Activated T-cell treated with anti-CD3 and anti-CD28 coated beads for 4 hours (primary cell): ENCODE measurements around the gene NCAM1.
"Not testable (repeated sequence)": the region's sequence is repeated elsewhere in the genome, so short reads cannot be mapped to it uniquely, and the experiment has no call there.

ENCODE experiments used
- DNase-seq: peaks from one replicate; pipeline ENCODE4 v3.0.0-alpha.2; 2020

Gene NCAM1

DNA sequence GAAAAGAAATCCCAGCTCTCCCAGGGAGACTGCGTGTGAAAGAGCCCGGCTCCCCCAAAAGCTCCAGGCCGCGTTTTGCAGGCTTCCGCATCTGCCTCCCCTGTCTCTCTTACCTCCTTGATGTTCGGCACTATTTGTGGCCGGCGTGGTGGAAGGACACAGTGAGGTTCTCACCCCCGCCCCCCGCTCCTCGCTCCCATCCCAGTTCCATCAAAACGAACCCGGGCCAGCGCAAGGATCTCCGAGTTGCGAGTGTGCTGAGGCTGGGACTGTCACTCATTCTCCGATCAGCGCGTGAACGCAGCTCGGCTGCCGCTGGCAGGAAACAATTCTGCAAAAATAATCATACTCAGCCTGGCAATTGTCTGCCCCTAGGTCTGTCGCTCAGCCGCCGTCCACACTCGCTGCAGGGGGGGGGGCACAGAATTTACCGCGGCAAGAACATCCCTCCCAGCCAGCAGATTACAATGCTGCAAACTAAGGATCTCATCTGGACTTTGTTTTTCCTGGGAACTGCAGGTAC is at the start of gene NCAM1:
Gene NCAM1, plus strand, starts transcription at position 275 of the 523 bp plus-strand sequence.
- DNase-seq: no peak

DNA sequence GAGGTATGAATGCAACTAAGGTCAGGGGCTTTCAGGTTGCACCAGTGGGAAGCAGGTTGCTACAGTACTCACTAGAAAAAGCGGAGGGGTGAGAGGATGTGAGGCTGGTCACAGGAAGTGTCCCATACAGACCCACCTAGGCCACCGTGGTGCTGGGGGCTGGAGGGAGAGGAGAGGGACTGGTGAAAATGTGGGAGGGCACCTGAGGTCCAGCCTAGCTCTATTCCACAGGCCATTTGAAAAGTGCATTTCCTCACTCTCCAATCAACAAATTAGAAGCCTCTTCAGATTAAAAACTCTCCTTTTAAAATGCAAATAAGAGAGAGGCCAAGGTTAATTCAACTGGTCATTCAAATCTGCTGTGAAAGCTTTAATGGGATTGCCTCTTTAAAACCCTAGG is 38.6 kb upstream of the NCAM1 start:
- no peak for DNase-seq

DNA sequence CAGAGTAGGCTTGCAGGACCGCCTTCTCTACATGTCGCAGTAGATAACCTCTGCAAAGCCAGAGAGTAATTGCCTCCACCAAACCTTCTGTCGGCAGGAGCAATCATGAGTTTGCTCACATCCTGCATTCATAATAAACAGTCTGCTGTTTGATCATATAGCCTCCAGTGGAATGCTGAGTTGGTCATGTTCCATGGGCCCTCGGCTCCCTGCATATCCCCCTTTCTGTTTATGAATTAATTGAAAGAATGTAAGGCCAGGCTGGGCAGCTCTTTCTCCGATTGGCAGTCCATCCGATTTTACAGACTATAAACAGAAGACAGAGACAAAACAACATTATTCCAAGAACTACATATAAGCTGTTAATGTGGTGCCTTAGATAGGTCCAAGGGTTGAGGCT is 36.4 kb upstream of the NCAM1 start:
- not testable (repeated sequence) for DNase-seq

DNA sequence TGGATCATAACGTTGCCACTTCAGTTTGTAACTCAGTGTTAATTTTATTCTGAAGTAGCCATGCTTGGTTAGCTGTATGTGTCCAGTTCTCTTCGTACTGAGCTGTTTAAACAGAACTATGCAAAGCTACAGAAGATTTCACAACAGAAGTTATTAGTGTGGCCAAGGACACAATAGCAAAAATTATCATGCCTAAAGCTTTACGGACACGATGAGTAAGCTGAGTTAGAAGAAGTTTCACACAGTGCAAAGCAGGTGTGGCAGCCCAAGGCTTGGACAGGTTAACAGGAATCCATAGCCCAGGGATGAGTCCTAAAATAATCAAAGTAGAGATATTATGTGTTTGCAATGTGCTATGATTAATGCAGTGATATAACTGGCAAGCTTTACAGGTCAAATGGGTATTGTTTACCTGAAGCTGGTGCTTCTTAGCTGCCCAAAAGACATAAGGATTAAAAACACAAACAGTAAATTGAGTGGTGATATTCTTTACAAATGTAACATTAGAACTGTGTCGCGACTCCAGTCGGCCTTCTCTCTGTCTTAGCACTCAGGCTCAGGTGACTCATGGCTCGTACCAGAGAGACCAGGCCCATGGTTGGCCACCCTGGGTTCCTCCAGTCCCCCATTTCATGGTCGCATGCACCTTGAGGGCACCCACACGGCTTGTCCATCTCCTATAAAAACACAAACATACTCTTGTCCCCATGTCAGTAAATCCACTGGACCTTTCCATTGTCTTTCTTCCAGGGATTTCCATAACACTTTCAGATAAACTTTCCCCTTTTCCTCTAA is 35.5 kb upstream of the NCAM1 start:
- no peak for DNase-seq

DNA sequence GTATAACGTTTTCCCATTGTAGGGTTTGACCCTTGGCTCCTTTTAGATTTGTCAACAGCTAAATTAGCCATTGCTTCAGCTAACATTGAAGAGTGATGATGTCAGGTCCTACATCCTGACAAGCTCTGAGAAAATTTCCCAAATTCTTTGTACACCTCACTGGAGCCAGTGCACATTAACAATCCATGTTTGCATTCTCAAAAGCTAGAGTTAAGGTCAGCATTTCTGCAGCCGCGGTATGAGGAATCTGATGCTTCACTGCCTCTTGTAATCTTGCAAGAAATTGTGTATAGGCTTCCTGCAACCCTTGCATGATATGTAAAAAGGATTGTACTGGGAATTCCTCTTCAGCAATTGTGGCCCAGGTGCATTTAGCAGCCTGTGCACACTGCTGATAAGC is 33.1 kb upstream of the NCAM1 start:
- DNase-seq: no peak

DNA sequence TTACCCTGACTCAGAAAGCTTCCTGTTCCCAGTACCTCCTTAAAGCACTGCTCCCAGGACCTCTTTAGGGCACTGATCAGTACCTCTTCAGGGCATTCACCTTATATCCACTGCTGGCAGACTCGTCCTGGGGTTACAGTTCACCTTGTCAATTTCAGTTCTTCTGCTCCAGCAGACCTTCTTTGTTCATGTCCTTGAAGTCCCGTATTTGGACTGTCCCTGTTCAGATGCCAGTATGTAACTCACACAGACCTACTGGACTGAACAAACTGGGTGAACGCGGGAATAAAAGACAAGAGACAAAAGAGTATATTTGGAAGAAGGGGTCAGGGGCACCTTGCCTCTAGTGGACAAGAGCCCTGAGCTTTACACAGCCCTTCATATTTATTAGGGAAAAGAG is 31.8 kb upstream of the NCAM1 start:
- no peak for DNase-seq

DNA sequence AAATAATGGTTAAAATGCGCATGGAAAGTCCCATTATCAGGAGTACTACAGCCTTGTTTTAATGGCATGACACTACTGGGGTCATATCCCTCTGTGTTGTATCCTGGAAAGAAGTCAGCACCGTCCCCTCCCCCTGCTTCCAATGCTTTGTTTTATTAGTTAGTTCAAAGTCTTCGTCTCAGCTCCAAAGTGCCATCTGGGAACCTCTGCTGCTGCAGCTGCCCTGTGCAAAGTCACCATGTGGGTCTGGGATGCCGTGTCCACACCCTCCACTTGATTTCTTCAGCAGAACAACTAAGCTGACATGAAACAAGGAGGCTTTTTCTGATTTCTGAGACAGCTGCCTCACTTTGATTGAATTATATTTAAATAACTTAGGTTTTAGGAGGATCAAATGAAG is 29.5 kb upstream of the NCAM1 start:
- no peak for DNase-seq

DNA sequence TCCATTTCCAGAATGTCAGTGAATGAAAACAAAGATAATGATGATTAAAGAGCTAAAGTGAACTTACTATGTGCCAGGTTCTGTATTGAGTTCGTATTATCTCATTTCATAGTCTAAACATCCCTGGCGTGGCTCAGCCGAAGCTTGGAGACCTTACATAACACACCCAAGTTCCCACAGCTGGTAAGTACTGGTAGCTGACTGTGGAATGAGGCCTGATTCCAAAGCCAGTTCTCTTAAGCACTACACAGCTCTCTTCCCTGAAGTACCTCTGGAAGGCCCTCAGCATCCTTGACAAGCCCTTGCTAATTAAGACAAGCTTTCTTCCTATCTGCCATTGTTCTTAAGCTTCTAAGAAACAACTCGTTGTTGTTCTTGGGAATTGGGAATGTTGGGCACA is 28.6 kb upstream of the NCAM1 start:
- DNase-seq: no peak

DNA sequence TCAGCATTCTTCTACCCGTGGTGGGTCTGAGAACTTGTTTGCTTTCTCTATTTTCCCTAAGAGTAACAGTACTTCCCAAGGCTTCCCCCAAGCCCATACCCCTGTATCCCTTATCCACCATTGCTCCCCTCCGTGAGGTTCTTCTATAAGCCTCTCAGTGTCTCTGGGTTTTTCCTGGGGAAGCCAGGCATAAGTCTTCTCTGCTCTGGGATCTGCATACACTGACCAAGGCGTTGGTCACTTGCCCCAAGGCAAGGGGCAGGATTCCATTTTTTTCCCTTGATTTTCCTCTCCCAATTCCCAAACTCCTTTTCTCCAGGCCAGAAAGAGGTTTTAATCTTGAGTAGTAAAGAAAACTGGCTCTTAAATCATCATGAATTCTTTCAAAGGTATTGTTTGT is 27.2 kb upstream of the NCAM1 start:
- no peak for DNase-seq

DNA sequence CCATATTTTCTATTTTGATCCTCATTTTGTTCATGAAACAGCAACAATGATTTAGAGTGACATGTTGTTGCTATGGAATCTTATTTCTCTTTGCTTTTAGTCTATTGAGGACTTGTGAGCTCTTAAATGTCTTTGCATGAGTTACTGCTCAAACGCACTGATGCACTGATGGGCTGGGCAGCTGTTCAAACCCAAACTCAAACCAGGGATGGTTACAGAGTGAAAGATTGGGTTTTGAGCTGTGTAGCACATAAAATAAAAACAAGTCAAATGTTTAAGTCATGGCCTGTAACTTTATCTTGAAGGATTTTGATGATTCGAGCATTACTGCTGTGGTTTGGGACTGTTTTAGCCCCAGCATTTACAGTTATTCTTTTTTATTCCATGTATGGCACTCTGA is 20.1 kb upstream of the NCAM1 start:
- DNase-seq: no peak

DNA sequence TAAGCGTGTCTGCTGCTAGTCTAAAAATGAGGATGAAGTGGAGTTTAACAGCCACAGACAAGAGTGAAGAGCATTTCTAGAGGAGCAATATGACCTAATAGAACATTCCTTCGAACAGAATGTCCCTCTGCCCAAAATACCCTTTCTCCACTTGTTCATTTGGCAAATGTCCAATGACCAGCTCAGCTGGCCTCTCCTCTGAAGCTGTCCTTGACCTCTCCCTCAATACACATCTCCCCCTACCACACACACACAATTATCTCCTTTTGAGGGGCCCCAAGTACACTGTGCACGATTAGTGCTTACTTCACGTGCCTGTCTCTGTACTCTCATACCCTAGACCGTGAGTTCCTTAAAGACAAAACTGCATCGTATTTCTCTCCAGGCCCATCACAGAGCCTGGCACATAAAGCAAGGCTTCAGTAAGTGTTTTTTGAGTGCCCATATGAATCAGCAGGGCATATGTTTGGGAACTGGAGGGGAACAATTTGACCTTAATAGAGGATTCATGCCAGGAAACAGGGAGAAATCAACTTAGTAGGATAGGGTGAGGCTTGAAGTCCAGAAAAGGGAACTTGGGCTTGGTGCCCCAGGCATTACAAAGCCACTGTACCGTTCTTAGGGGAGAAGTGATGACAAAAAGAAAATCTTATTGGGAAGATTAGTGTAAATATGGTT is 18.1 kb upstream of the NCAM1 start:
- no peak for DNase-seq

DNA sequence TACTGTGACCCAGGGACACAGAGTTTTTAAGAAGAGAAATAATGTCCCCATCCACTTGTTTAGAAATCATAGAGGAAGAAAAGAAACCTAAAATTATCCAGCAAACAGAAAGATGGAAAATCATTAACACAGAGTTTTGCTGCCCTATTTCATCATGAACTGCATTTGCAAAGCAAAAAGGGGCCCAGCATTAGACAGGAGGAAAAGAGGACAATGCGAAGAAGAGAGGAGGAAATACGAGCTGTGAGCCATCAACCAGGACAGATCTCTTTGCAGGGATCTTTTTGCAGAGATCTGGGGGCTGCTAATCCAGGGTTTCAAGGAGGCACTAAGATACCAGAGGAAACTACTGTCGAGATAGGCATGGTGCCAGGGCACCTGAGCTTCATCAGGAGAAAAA is 14.4 kb upstream of the NCAM1 start:
- no peak for DNase-seq

DNA sequence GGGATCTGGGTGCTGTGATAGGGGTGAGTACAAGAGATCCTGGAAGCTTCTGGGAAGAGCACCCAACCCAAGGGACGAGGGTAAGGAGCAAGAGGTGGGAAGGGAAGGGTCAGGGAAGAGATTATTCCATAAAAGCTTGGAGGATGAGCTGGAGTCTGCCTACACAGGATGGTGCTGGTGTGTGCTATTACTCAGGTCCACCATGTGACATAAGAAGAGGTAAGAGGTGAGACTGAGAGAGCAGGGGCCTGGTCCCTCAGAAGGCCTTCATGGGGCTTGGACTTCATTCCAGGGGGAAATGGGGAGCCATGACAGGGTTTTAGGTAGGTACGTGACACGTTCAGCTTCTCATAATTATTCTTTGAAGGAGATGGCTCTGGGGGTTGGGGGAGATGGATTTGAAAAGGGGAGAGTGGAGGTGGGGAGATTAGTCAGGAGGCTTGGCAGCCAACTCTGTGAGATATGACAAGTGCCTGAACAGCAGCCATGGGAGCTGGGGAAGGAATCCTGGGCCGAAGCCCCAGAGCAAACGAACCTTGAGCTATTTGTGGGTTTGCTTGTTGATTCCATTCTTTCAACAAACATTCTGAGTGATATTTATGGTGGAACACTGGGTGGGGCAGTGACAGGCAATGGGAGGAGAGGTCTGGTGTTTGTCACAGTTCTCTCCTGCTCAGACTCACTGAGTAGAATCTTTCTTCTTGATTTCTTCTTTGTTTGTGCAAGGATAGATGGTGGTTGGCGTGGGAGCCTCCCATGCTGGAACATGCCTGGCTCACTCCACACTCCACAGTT is 11.2 kb upstream of the NCAM1 start:
- no peak for DNase-seq

DNA sequence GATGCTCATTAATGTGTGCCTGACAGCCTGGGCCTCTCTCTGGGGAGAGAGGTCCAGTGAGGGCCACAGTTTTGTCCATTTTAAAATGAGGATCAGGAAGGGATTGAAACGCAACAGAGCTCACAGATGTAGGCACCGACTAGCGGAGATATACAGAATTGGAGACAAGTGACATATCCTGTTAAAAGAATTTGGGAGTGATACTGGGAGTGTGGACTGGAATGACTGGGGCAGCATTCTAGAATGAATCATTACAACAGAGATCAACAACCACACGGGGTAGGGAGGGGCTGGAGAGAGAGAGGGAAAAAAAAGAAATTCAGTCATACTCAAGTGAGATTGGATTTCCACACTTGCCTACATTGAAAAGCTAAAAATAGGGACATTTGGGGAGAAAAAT is 2.5 kb upstream of the NCAM1 start:
- no peak for DNase-seq

DNA sequence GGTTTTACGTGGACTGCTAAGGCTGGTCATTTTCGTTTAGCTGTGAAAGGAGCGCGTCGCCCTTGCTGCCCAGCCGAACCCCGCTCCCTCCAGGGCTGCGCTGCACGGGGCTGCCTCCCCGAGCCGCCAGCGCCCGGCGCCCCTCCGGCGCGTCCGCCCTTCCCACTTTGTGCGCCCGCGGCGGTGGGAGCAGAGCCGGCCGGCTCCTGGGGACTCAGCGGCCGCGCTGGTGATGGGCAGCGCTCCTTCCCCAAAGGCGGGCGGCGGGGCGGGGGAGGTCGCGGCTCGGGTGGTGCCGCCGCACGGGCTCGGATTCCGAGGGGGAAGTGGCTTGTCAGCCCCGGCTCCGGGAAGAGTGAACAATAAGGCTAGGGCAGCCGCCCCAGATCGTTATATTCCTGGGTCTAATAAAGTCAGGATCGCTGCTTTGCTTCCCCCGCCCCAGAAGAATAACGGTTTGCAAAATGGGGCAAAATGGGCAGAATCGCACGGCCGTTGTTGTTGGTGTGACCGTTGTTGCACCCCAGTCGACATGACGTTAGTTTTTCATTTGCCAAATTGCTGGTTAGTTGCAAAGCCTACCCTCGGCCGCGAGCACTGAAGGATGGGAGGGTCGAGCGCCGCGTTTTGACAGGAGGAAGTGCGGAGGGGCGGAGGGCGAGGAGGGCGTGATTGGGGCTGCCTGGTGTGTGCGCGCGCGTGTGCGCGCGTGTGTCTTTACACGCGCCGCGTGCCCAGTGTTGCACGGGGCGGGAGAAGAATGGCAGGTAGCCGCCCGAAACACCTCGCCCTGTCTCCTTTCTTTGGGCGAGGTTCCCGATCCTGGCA is 745 bp downstream of the NCAM1 start:
- DNase-seq: no peak

DNA sequence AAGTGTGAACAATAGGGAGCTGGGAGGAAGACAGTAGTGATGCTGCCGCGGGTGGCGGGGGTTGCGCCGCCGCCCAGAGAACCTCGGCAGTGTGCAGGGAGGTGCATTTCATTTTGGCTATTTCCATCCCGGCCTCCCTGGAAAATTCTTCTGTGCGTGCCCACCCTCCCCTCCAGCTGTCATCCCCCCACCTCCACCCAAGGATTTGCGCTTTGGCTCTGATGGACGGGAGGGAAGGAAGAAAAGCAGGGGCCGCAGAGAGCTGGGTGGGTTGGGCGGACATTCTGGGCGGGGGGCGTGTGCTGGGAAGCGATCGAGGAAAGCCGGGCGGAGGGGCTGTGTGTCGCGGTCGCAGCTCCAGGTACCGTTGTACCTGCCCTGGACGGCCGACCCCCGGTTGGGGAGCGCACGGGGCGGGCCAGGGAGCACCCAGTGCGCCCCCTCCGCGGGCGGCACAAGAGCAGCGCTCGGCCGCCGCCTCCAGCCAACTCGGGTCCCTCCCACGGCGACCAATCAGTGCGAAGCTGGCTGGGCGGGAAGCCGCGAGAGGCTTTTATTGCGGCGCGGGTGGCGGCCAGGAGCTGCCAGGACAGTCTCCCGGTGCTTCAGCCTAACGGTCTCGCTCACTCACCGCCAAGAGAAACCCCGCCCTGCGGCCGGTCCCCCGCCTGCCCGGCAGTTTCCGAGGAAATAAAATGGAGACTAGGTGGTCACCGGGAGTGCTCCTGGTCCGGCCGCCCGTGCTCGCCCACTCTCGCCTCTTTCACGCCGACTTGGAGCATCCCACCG is 1.6 kb downstream of the NCAM1 start:
- DNase-seq: no peak

DNA sequence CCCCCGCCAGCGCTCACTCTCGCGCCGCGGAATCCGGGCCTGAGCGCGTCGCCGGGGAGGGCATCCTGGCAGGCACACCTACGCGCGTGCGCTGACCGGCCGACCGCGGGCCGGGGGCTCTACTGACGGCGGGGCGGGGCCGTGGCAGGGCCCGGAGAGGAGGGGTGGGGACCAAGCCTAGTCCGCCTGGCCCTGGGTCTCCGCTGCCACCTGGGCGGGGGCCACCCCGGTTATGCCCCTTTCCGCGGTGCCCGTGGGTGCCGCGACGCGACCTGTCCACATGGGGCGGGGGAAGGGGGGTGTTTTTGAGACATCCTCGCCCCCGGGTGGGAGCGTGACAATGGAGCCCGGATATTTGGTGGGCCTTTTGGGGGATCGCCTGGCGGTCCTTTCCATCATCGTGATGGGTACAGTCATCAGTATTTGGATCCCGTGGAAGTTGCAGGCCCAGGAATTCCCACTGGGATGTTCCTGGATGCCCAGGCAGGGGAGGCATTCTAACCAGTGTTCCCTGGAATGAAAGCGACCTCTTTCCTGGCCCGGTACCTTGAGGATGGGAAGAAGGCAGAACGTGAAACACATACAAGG is 2.2 kb downstream of the NCAM1 start:
- no peak for DNase-seq

DNA sequence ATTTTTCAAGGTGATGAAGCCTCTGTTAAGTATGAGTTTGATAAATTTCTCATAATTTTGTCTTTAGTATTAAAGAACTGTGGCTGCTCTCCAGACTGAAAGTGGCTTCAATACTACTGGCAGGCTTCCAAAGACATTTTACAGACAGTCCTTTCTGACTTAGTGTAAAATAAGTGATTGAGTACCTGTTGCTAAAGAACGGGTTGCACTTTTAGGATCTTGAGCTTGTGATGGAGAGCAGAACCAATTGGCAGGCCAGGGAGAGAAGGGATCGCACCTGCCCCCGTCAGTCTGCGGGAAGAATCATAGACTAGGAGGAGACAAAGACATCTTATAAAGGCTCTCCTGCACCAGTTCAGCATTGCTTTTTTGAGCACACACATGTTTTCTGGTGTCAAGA is 4.4 kb downstream of the NCAM1 start:
- DNase-seq: no peak

DNA sequence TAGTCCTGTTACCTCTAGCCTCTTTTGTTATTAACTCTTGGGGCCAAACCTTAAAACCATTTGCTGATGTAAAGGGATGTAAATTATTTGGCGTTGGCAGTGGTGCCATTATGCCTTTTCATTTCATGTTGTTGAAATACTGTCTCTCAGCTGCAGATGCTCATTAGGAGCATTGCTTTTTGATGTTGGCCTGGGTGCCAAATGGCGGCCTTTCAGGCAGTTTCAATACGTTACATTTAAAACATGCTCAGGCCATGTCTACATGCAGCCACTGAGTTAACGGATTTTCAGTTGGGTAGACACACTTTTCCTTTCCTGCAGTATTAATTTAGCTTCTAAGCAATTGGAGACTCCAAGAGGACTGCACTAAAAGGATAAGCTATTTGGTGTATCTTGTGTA is 5.3 kb downstream of the NCAM1 start:
- DNase-seq: no peak

DNA sequence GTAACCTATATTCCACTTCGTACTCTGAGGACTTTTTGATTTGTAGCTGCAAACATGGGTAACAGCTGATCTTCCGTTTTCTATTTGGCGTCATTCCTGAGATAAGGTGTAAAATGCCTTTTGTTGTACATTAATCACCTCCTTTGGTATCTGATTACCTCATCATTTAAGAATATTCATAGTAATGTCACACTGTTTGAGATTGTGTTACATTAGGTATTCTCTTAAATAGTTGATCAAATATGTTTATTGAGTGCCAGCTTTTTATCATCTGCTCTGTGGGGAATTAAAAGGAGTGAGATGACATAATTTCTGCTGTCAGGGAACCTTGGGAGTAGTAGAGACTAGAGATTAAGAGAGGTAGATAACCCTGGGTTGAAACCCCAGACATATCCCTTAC is 5.9 kb downstream of the NCAM1 start:
- no peak for DNase-seq

DNA sequence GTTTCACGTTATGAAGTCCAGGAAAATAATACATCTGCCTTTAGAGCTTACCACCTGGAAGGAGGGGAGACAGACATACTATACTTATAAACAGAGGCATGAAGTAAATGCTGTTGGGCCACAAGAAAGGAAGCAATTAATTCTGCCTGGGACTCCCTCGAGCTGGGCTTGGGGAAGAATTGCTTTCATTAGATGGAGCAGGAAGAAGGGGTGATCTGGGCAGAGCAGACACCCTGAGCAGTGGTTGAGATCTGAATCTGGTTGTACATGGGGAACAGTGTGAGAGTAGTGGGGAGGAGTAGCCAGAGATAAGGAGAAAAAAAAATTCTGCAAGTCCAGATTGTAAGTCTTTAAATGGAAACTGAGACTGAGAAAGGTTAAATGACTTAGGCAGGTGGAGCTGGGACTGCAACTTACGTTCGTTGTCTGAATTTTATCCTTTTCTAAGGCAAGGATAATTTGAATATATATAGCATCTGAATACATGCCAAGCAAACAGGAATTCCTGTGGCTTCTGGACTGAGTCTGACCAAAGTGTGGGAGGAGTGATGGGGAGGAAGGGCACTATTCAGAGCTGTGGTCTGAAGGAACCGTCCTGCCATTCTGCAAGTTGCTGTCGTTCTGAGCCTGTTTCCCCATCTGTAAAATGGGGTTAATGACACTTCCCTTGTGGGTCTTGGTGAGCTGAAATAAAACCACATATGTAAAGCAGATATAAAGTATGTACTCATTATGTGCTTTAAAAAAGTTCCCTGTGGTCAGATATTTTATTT is 7.9 kb downstream of the NCAM1 start:
- no peak for DNase-seq
